ENCODE results near the gene SIVA1. TPM values are rescaled to one million over a fixed set of nuclear protein-coding genes. Genes with fewer than 3 reads are reported as not detected.

Gene SIVA1
- total and polyA plus RNA-seq, 7 donors: 55.8 to 233 (median 105) TPM

DNA sequence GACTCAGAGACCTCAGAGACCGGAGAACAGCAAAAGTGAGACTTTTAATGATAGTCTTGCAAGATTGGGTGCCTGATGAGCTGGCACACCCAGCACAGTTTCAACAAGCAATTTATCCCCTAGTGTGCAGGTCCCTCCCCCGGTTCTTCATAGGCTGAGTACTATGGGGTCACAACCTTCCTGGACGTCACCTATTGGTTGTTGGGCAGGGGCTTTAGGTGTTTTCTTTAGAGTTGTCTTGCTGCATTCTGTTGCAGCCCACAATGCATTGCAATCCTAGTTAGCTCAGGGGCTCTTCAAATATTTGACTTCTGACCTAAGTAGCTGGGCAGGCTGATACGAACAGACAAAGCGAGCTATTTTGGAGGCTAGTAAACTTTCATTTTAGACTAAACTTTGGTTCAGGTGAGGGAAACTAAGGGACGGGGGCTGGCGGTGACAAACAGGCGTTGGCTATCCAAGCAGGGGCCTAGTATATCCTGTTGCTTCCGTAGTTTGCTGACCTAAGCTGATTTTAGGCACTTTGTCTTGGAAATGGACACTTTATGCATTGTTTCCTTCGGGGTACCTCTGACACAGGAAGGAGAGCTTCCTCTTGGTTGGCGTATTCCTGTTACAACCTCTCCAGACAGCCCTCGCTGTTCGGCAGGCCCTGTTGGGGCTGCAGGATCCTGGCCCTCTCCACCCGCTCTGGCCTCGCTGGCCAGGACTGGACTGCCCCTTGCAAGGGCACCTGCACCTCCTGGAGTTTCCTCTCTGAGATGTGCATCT is 14.1 kb downstream of the SIVA1 start:
- no peak for DNase-seq
- 85 to 87% (median 86%) methylated on average over 15 of the region's 15 CpGs for WGBS, 3 donors
- no peaks in the 10 kb centered on the region for H3K9me3 ChIP-seq
- TF ChIP-seq, protein P1, sequence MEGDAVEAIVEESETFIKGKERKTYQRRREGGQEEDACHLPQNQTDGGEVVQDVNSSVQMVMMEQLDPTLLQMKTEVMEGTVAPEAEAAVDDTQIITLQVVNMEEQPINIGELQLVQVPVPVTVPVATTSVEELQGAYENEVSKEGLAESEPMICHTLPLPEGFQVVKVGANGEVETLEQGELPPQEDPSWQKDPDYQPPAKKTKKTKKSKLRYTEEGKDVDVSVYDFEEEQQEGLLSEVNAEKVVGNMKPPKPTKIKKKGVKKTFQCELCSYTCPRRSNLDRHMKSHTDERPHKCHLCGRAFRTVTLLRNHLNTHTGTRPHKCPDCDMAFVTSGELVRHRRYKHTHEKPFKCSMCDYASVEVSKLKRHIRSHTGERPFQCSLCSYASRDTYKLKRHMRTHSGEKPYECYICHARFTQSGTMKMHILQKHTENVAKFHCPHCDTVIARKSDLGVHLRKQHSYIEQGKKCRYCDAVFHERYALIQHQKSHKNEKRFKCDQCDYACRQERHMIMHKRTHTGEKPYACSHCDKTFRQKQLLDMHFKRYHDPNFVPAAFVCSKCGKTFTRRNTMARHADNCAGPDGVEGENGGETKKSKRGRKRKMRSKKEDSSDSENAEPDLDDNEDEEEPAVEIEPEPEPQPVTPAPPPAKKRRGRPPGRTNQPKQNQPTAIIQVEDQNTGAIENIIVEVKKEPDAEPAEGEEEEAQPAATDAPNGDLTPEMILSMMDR (IDR thresholded peaks at IDR 0.05): no peak
- intact Hi-C loops (cut with DNase I): loop anchor here in 1 of 2 donors (5.0 kb wide), 1 partner anchor 280 kb away; no protein-coding TSS in a partner anchor
- peaks cover 5% of the 10 kb centered on the region for H3K4me1 ChIP-seq
- no peak overlapping the region for H3K4me3 ChIP-seq
- no peak for ATAC-seq
- H3K27me3 ChIP-seq (ENCODE audit: insufficient read depth in 3 of 3, low read length in 2 of 3): no peaks in the 10 kb centered on the region
- peaks cover 0 to 28% of the 10 kb centered on the region in 2 donors for H3K36me3 ChIP-seq (ENCODE audit: insufficient read depth in 1 of 2, low read depth in 1 of 2)
- no peak overlapping the region for H3K27ac ChIP-seq

DNA sequence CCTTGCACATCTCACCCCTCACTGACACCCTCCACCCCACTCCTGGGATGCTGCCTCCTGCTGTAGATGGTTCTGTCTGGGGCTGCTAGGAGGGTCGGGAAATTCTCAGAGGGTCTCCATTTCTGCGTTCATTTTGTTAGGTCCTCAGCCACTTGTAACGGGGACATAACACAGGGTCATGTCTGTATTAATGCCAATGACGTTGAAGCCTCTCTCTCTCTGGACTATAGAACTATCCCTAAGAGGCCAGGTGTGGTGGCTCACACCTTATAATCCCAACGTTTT is 14.6 kb downstream of the SIVA1 start:
- H3K27me3 ChIP-seq (ENCODE audit: insufficient read depth in 3 of 3, low read length in 2 of 3): no peaks in the 10 kb centered on the region
- WGBS, 3 donors: 78 to 86% (median 80%) methylated on average over 5 of the region's 5 CpGs
- DNase-seq: no peak
- H3K4me1 ChIP-seq: no peaks in the 10 kb centered on the region
- intact Hi-C loops (cut with DNase I): loop anchor here in 1 of 2 donors (5.0 kb wide), 1 partner anchor 280 kb away; no protein-coding TSS in a partner anchor
- H3K4me3 ChIP-seq: no peak overlapping the region
- peaks cover 0 to 33% of the 10 kb centered on the region in 2 donors for H3K36me3 ChIP-seq (ENCODE audit: insufficient read depth in 1 of 2, low read depth in 1 of 2)
- ATAC-seq: no peak
- H3K27ac ChIP-seq: no peak overlapping the region
- H3K9me3 ChIP-seq: no peaks in the 10 kb centered on the region
- TF ChIP-seq, protein P1 (IDR thresholded peaks at IDR 0.05): no peak

DNA sequence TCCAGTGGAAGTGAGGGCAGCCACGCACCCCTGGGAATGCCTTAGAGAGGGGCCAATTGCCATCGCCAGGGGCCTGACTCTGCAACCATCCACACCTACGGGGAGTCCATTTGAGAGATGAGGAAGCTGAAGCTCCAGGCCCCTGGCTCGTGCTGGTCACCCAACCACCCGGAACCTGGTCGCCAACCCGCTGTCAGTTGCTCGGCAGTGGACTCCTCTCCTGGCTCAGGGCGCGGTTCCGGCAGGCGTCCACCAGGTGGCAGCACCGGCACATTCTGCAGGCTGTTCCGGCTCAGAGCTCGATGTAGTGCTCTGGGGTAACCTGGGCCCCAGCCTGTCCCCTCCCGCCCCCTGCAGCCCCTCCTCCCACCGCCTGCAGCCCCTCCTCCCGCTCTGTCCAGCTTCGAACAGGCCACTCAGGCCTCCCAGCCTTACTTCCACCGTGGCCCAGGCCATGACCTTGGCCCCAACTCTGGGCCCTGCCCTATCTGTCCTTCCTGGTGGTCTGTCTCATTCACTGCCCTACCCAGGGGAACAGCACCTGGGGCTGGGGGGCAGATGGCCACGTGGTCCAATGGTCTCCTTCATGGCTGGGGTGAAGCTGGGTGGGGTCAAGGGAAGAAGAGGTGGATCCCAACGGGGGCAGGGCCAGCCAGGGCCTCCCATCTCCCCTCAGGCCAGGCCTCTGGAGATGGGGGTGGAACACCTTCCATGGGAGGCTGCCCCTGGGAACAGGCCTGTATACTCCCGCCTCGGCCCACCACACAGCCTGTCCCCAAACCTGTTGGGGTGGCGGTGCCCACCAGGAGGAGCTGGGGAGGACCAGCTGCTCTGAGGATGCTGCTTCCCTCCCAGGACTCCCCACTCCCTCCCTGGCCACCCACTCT is 15.7 kb downstream of the SIVA1 start:
- intact Hi-C loops (cut with DNase I): loop anchor here (1.0 to 5.0 kb wide), 3 partner anchors 58 to 279 kb away; no protein-coding TSS in a partner anchor
- WGBS, 3 donors: 13 to 20% (median 14%) methylated on average over 23 to 25 of the region's 25 CpGs
- H3K27me3 ChIP-seq (ENCODE audit: insufficient read depth in 3 of 3, low read length in 2 of 3): no peaks in the 10 kb centered on the region
- no peak overlapping the region for H3K4me3 ChIP-seq
- H3K27ac ChIP-seq: no peak overlapping the region
- peak; percentile 91 to 93 for DNase-seq
- ATAC-seq: peak; percentile 89 to 95 (median 92)
- no peaks in the 10 kb centered on the region for H3K4me1 ChIP-seq
- H3K36me3 ChIP-seq (ENCODE audit: insufficient read depth in 1 of 2, low read depth in 1 of 2): peaks cover 0 to 42% of the 10 kb centered on the region in 2 donors
- TF ChIP-seq, protein P1 (IDR thresholded peaks at IDR 0.05): peak; percentile 94
- no peaks in the 10 kb centered on the region for H3K9me3 ChIP-seq

DNA sequence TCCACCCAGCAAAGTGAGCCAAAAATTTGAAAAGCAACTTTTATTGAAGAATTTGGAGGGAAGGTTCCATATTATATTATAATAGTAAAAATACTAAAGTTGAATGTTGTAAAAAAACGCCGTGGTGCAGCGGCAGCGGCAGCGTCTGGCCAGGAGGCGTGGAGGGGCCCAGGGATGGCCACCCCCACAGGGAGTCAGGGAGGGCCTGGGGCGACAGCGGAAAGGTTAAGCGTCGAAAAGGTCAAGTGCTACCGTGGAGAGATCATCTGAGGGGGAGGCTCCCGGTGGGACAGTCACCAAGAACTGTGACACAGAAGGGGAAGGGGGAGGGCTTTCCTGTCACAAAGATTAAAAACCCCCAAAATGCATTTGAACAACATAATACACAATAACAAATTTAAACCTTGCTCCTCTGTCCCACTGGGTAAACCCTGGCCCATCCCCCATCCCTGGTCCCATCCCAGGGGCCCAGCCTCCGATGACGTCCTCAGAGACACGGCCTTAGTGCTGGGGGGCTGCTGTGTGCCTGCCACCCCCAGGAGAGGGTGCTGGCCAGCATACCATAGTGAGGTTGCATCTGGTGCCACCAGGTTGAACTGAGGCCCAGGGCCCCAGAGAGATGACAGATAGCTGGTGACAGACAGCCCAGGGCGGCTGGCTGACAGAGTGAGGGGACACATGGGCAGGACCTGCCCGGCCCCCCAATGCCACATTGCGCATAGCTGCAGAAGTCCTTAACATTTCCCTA is 16.6 kb downstream of the SIVA1 start:
- H3K27me3 ChIP-seq (ENCODE audit: insufficient read depth in 3 of 3, low read length in 2 of 3): no peaks in the 10 kb centered on the region
- ATAC-seq (no peak), DNase-seq (no peak)
- TF ChIP-seq, protein P1 (IDR thresholded peaks at IDR 0.05): no peak
- WGBS, 3 donors: 80 to 82% (median 81%) methylated on average over 18 of the region's 18 CpGs
- intact Hi-C loops (cut with DNase I): loop anchor here (2.0 to 5.0 kb wide), 2 partner anchors 57 to 278 kb away; no protein-coding TSS in a partner anchor
- H3K27ac ChIP-seq: no peak overlapping the region
- H3K36me3 ChIP-seq (ENCODE audit: insufficient read depth in 1 of 2, low read depth in 1 of 2): peaks cover 2 to 43% of the 10 kb centered on the region in 2 donors
- no peak overlapping the region for H3K4me3 ChIP-seq
- no peaks in the 10 kb centered on the region for H3K9me3 ChIP-seq
- H3K4me1 ChIP-seq: no peaks in the 10 kb centered on the region
